Jurkat, Clone E6-1 (cell line): Measurements from ENCODE around the gene FAM111B.
"Not testable (repeated sequence)": the region's sequence is repeated elsewhere in the genome, so short reads cannot be mapped to it uniquely, and the experiment has no call there.

Experiments
- DNase-seq: peaks from one replicate; pipeline ENCODE4 v3.0.0-alpha.2; 2011; ENCODE audit warnings: low read depth, low spot score
- H3K4me3 ChIP-seq: 2 replicates; pipeline ENCODE4 v1.5.1; 2011; ENCODE audit warnings: mild to moderate bottlenecking, low read length, control low read depth, moderate library complexity

Gene FAM111B

GRCh38 chr11:59095972-59096575 is 11.0 kb upstream of the FAM111B start:
- not testable (repeated sequence) for DNase-seq, H3K4me3 ChIP-seq

- no peak overlapping the region for H3K4me3 ChIP-seq
Measured at GRCh38 chr11:59097113-59097708, 9.8 kb upstream of the FAM111B start.

GRCh38 chr11:59097938-59098337 is 9.1 kb upstream of the FAM111B start:
- not testable (repeated sequence) for H3K4me3 ChIP-seq
- DNase-seq = peak; percentile 40

More at GRCh38 chr11:59097113-59097708, 9.8 kb upstream of the FAM111B start:
- DNase-seq = peak; percentile 59

GRCh38 chr11:59102259-59102765 is 4.7 kb upstream of the FAM111B start:
- no peak overlapping the region for H3K4me3 ChIP-seq
- DNase-seq = no peak

GRCh38 chr11:59107721-59108120 is 684 bp downstream of the FAM111B start:
- DNase-seq = not testable (repeated sequence)
- peak overlapping the region; percentile 73 for H3K4me3 ChIP-seq

- no peak for DNase-seq
Measured at GRCh38 chr11:59112494-59112893, 5.5 kb downstream of the FAM111B start.

GRCh38 chr11:59114344-59114743 is 7.3 kb downstream of the FAM111B start:
- H3K4me3 ChIP-seq = no peak overlapping the region
- DNase-seq = no peak

More at GRCh38 chr11:59112494-59112893, 5.5 kb downstream of the FAM111B start:
- no peak overlapping the region for H3K4me3 ChIP-seq

GRCh38 chr11:59115553-59115952 is 8.5 kb downstream of the FAM111B start:
- no peak overlapping the region for H3K4me3 ChIP-seq
- no peak for DNase-seq

GRCh38 chr11:59117774-59118173 is 10.7 kb downstream of the FAM111B start:
- H3K4me3 ChIP-seq = no peak overlapping the region
- DNase-seq = no peak

GRCh38 chr11:59119826-59120225 is 12.8 kb downstream of the FAM111B start:
- no peak for DNase-seq
- no peak overlapping the region for H3K4me3 ChIP-seq

GRCh38 chr11:59135648-59136461 is 28.8 kb downstream of the FAM111B start:
- peak; percentile 81 for DNase-seq
- no peak overlapping the region for H3K4me3 ChIP-seq

- not testable (repeated sequence) for H3K4me3 ChIP-seq, DNase-seq
Measured at GRCh38 chr11:59136551-59136950, 29.5 kb downstream of the FAM111B start.

GRCh38 chr11:59137190-59137589 is 30.2 kb downstream of the FAM111B start:
- H3K4me3 ChIP-seq = no peak overlapping the region
- DNase-seq = no peak

GRCh38 chr11:59138643-59139042 is 31.6 kb downstream of the FAM111B start:
- DNase-seq = no peak
- no peak overlapping the region for H3K4me3 ChIP-seq

GRCh38 chr11:59141191-59141590 is 34.2 kb downstream of the FAM111B start:
- no peak for DNase-seq
- H3K4me3 ChIP-seq = no peak overlapping the region

GRCh38 chr11:59141673-59142460 is 34.8 kb downstream of the FAM111B start:
- no peak for DNase-seq
- peak overlapping the region; percentile 74 for H3K4me3 ChIP-seq

GRCh38 chr11:59142530-59143507 is 35.8 kb downstream of the FAM111B start, which contains the start of gene FAM111A:
FAM111A (plus strand) TSS chr11:59142856; CDS start chr11:59148873, 6,017 bp downstream.
- DNase-seq = peak; percentile 87
- peak within 1 kb of the TSS; percentile 74 for H3K4me3 ChIP-seq

- DNase-seq = peak; percentile 11
- peak overlapping the region; percentile 74 for H3K4me3 ChIP-seq
Measured at GRCh38 chr11:59144096-59144495, 37.1 kb downstream of the FAM111B start.
